GM19239 (cell line): ENCODE data around the gene C12orf56.

Source experiments
- DNase-seq: peaks from one replicate; pipeline ENCODE4 v3.0.0; 2011; ENCODE audit warnings: low spot score; ENCODE audit not compliant: insufficient read length
- FAIRE-seq: peaks from 2 replicates; lab custom pipeline; 2011; peaks lifted over from hg19 to GRCh38; lab: Jason Lieb, UNC

C12orf56 gene

GRCh38 chr12:64390275-64390851 lies at the start of gene C12orf56:
TSS of gene C12orf56 (minus strand) at chr12:64390758. CDS start at chr12:64390565, 193 bp downstream.
- no peak for DNase-seq
- FAIRE-seq, result no peak

- FAIRE-seq (no peak), DNase-seq (no peak)
These were observed 49.5 kb upstream of the C12orf56 start for GRCh38 chr12:64440100-64440499.

- FAIRE-seq (no peak), DNase-seq (no peak)
These were observed 43.4 kb upstream of the C12orf56 start for GRCh38 chr12:64433915-64434314.

- DNase-seq, result no peak
- FAIRE-seq, result no peak
These were observed 41.2 kb upstream of the C12orf56 start for GRCh38 chr12:64431791-64432190.

- DNase-seq (no peak), FAIRE-seq (no peak)
These were observed 40.3 kb upstream of the C12orf56 start for GRCh38 chr12:64430886-64431285.

- no peak for DNase-seq
- no peak for FAIRE-seq
These were observed 38.4 kb upstream of the C12orf56 start for GRCh38 chr12:64428956-64429355.

- FAIRE-seq (no peak), DNase-seq (no peak)
These were observed 37.4 kb upstream of the C12orf56 start for GRCh38 chr12:64427988-64428387.

- DNase-seq, result no peak
These were observed 29.1 kb upstream of the C12orf56 start for GRCh38 chr12:64419696-64420095.

GRCh38 chr12:64418209-64418608 lies 27.7 kb upstream of the C12orf56 start:
- DNase-seq (no peak), FAIRE-seq (no peak)

More at GRCh38 chr12:64419696-64420095, 29.1 kb upstream of the C12orf56 start:
- FAIRE-seq, result no peak

- DNase-seq (no peak), FAIRE-seq (no peak)
These were observed 23.3 kb upstream of the C12orf56 start for GRCh38 chr12:64413884-64414283.

GRCh38 chr12:64412459-64412858 lies 21.9 kb upstream of the C12orf56 start:
- DNase-seq (no peak), FAIRE-seq (no peak)

- DNase-seq (no peak), FAIRE-seq (no peak)
These were observed 20.9 kb upstream of the C12orf56 start for GRCh38 chr12:64411427-64411826.

- FAIRE-seq, result no peak
- DNase-seq, result no peak
These were observed 17.0 kb upstream of the C12orf56 start for GRCh38 chr12:64407342-64408223.

GRCh38 chr12:64404470-64405256 lies 14.1 kb upstream of the C12orf56 start:
- DNase-seq (peak; percentile 35), FAIRE-seq (no peak)

GRCh38 chr12:64403707-64404469 lies 13.3 kb upstream of the C12orf56 start, which contains the start of gene XPOT:
TSS of gene XPOT (plus strand) at chr12:64404392. CDS start at chr12:64410036, 5,644 bp downstream.
- peak; percentile 37 for FAIRE-seq
- DNase-seq, result peak; percentile 91

- DNase-seq (no peak), FAIRE-seq (no peak)
These were observed 11.6 kb upstream of the C12orf56 start for GRCh38 chr12:64402181-64402580.

- DNase-seq, result no peak
- no peak for FAIRE-seq
These were observed 9.5 kb upstream of the C12orf56 start for GRCh38 chr12:64400041-64400440.

GRCh38 chr12:64395739-64396138 lies 5.2 kb upstream of the C12orf56 start:
- FAIRE-seq, result no peak
- no peak for DNase-seq

- DNase-seq (no peak), FAIRE-seq (peak; percentile 77)
These were observed 1.7 kb upstream of the C12orf56 start for GRCh38 chr12:64392221-64392620.

- FAIRE-seq (no peak), DNase-seq (no peak)
These were observed 1.4 kb downstream of the C12orf56 start for GRCh38 chr12:64389154-64389553.
